ENCODE data around the gene CD209.

DNA sequence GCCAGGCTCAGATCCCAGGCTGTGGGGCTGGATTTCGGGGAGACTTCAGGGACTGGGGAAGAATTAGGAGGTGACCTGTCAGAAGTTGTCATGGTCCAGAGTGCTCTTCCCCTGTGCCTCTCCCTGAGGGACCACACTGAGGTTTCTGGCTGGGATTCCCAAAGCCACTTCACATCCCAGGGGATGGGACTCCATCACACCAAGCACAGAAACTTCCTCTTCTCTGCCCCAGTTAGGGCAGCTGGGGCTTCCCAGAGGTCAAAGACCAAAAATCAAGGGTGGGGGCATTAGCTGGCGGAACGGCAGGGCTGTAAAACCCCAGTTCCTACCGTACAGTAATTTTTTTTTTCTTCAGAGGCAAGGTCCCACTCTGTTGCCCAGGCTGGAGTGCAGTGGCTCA lies 52.8 kb downstream of the CD209 start:
- TF ChIP-seq, protein P1, sequence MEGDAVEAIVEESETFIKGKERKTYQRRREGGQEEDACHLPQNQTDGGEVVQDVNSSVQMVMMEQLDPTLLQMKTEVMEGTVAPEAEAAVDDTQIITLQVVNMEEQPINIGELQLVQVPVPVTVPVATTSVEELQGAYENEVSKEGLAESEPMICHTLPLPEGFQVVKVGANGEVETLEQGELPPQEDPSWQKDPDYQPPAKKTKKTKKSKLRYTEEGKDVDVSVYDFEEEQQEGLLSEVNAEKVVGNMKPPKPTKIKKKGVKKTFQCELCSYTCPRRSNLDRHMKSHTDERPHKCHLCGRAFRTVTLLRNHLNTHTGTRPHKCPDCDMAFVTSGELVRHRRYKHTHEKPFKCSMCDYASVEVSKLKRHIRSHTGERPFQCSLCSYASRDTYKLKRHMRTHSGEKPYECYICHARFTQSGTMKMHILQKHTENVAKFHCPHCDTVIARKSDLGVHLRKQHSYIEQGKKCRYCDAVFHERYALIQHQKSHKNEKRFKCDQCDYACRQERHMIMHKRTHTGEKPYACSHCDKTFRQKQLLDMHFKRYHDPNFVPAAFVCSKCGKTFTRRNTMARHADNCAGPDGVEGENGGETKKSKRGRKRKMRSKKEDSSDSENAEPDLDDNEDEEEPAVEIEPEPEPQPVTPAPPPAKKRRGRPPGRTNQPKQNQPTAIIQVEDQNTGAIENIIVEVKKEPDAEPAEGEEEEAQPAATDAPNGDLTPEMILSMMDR (IDR thresholded peaks at IDR 0.05) = no peak
- TF ChIP-seq POLR2A (IDR thresholded peaks at IDR 0.05) = no peak
